ENCODE measurements around the gene HOXA7. TPM values are rescaled to one million over a fixed set of nuclear protein-coding genes. Genes with fewer than 3 reads are reported as not detected.

The HOXA7 gene
- polyA plus RNA-seq, 1 of the 3 experiments (the other 2 are of a cell fraction) = not detected

DNA sequence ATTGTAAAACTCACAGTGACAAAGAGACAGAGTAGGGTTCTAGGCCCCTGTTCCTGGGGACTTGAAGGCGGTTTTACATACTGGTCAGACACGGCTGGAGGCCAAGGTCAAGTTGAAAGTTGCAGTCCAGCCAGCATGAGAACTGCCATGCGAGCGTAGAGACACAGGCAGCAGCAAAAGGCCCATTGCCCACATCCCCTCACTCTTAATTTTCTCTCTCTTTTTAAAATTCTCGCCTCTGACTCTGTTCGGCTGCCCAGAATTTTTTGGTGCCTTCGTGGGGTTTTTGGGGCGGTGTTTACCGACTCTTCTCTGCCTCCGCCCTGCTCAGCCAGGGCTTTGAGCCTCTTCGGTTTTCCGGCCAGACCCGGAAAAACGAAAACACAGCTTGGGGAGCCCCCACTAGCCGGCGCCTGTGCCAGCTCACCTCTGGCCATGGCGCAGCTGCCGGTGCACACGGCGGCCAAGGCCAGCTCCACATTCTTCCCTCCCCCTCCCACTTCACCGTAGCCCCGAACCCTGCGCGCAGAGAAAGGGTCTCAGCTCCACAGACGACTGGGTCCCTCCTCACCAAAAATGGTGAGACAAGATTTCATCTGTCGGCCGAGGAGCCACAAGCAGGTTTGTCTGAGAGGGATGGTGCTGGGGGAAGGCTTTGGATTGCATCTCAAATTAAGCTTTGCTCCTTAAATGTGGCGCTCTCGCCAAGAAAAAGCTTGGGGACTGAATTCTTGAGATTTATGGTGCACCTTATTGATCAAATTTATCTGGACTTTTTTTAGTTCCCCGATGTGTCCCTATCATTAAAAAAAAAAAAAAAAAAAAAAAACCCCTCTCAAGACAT lies 45.8 kb upstream of the HOXA7 start:
- H3K9me3 ChIP-seq = no peaks in the 10 kb centered on the region
- ChIA-PET CTCF (interaction anchor here (0.6 to 7.3 kb wide), 17 partner anchors 8 to 894 kb away, joined by 3 to 44 read pairs (median 4); no protein-coding TSS in a partner anchor), POLR2A (no interaction called here)
- H3K4me3 ChIP-seq (ENCODE audit: low read depth in 2 of 2, low read length in 1 of 2) = no peak overlapping the region
- H3K9ac ChIP-seq = no peak overlapping the region
- H3K4me2 ChIP-seq = no peak overlapping the region
- H3K9me2 ChIP-seq = no peaks in the 10 kb centered on the region
- no peak overlapping the region for H3K27ac ChIP-seq (ENCODE audit: low read depth in 2 of 2, low read length in 1 of 2)
- H4K20me1 ChIP-seq (ENCODE audit: insufficient read depth) = peaks cover 6% of the 10 kb centered on the region; the same call in 1 of the 2 replicates
- no peaks in the 10 kb centered on the region for H3F3A ChIP-seq (replicated peaks; ENCODE audit: insufficient read depth)
- WGBS (ENCODE audit: low lambda C conversion rate) = 18% methylated on average over 29 of the region's 30 CpGs
- no peaks in the 10 kb centered on the region for H3K79me2 ChIP-seq (ENCODE audit: insufficient read depth)
- H2AFZ ChIP-seq (ENCODE audit: low read depth) = no peak overlapping the region
- no peaks in the 10 kb centered on the region for H3K36me3 ChIP-seq (replicated peaks in 1 of 2; ENCODE audit: control insufficient read depth in 1 of 2, insufficient read depth in 2 of 2, low read length in 1 of 2)
- DNase-seq = no peak
- no peak for TF ChIP-seq MXI1 (IDR thresholded peaks at IDR 0.05; ENCODE audit: low read depth, low read length)
- TF ChIP-seq FOSL2 (IDR thresholded peaks at IDR 0.05; ENCODE audit: borderline replicate concordance, low read depth) = no peak
- TF ChIP-seq RFX5 (IDR thresholded peaks at IDR 0.05; ENCODE audit: low read length) = no peak
- TF ChIP-seq TAF1 (IDR thresholded peaks at IDR 0.05; ENCODE audit: borderline replicate concordance, low read depth, low read length) = no peak
- TF ChIP-seq RAD21 (IDR thresholded peaks at IDR 0.05; ENCODE audit: low read length) = no peak
- no peak for TF ChIP-seq GATA2 (CRISPR knock-in tag; IDR thresholded peaks at IDR 0.05)
- TF ChIP-seq NFIC (IDR thresholded peaks at IDR 0.05; ENCODE audit: borderline replicate concordance) = no peak
- no peak for TF ChIP-seq GABPA (IDR thresholded peaks at IDR 0.05; ENCODE audit: low read depth)
- no peak for TF ChIP-seq MEF2A (IDR thresholded peaks at IDR 0.05; ENCODE audit: borderline replicate concordance, low read depth)
- peaks cover 93% of the 10 kb centered on the region for H3K27me3 ChIP-seq (ENCODE audit: insufficient read depth)
- H3K4me1 ChIP-seq (ENCODE audit: control insufficient read depth in 1 of 2, insufficient read depth in 2 of 2, low read depth in 1 of 2, low read length in 1 of 2) = peaks cover 0 to 7% of the 10 kb centered on the region in 2 experiments; a peak in 1 of 4 replicates

GRCh38 chr7:27201580-27202017 lies 45.1 kb upstream of the HOXA7 start:
- Histone ChIP-seq H3K4me3 (ENCODE audit: low read depth in 2 of 2, low read length in 1 of 2) (peak overlapping the region in 1 of 2 experiments; percentile 7; a peak in 1 of 4 replicates), H3K4me2 (peak overlapping the region; percentile 51), H3K79me2 (ENCODE audit: insufficient read depth) (no peaks in the 10 kb centered on the region)

More at GRCh38 chr7:27201580-27202017, 45.1 kb upstream of the HOXA7 start:
- Histone ChIP-seq H3K9ac (no peak overlapping the region), H2AFZ (ENCODE audit: low read depth) (no peak overlapping the region), H3K36me3 (replicated peaks in 1 of 2; ENCODE audit: control insufficient read depth in 1 of 2, insufficient read depth in 2 of 2, low read length in 1 of 2) (no peaks in the 10 kb centered on the region), H3F3A (replicated peaks; ENCODE audit: insufficient read depth) (peaks cover 3% of the 10 kb centered on the region), H3K9me2 (no peaks in the 10 kb centered on the region), H3K27ac (ENCODE audit: low read depth in 2 of 2, low read length in 1 of 2) (no peak overlapping the region), H3K9me3 (no peaks in the 10 kb centered on the region), H4K20me1 (ENCODE audit: insufficient read depth) (peaks cover 6% of the 10 kb centered on the region; the same call in 1 of the 2 replicates), H3K4me1 (ENCODE audit: control insufficient read depth in 1 of 2, insufficient read depth in 2 of 2, low read depth in 1 of 2, low read length in 1 of 2) (peaks cover 0 to 7% of the 10 kb centered on the region in 2 experiments; a peak in 1 of 4 replicates), H3K27me3 (ENCODE audit: insufficient read depth) (peaks cover 89% of the 10 kb centered on the region)
- TF ChIP-seq EP300 (IDR thresholded peaks at IDR 0.05; ENCODE audit: borderline replicate concordance in 1 of 2, low read depth in 1 of 2, low read length in 1 of 2) (no peak), RFX5 (IDR thresholded peaks at IDR 0.05; ENCODE audit: low read length) (no peak), ZBTB33 (IDR thresholded peaks at IDR 0.05; ENCODE audit: borderline replicate concordance, low read depth) (no peak), YY1 (IDR thresholded peaks at IDR 0.05; ENCODE audit: low read depth) (no peak), NRF1 (IDR thresholded peaks at IDR 0.05; ENCODE audit: low read depth, low read length) (no peak), SMC3 (IDR thresholded peaks at IDR 0.05; ENCODE audit: low read depth, low read length) (no peak), RXRA (IDR thresholded peaks at IDR 0.05; ENCODE audit: borderline replicate concordance, low read depth) (no peak), CHD2 (IDR thresholded peaks at IDR 0.05; ENCODE audit: low read length, partially characterized antibody) (no peak)
- TF ChIP-seq, protein P1, sequence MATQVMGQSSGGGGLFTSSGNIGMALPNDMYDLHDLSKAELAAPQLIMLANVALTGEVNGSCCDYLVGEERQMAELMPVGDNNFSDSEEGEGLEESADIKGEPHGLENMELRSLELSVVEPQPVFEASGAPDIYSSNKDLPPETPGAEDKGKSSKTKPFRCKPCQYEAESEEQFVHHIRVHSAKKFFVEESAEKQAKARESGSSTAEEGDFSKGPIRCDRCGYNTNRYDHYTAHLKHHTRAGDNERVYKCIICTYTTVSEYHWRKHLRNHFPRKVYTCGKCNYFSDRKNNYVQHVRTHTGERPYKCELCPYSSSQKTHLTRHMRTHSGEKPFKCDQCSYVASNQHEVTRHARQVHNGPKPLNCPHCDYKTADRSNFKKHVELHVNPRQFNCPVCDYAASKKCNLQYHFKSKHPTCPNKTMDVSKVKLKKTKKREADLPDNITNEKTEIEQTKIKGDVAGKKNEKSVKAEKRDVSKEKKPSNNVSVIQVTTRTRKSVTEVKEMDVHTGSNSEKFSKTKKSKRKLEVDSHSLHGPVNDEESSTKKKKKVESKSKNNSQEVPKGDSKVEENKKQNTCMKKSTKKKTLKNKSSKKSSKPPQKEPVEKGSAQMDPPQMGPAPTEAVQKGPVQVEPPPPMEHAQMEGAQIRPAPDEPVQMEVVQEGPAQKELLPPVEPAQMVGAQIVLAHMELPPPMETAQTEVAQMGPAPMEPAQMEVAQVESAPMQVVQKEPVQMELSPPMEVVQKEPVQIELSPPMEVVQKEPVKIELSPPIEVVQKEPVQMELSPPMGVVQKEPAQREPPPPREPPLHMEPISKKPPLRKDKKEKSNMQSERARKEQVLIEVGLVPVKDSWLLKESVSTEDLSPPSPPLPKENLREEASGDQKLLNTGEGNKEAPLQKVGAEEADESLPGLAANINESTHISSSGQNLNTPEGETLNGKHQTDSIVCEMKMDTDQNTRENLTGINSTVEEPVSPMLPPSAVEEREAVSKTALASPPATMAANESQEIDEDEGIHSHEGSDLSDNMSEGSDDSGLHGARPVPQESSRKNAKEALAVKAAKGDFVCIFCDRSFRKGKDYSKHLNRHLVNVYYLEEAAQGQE (IDR thresholded peaks at IDR 0.05; ENCODE audit: low read depth, low read length) = no peak
- ChIA-PET POLR2A (no interaction called here), CTCF (interaction anchor here (0.9 to 5.2 kb wide), 8 partner anchors 8 to 860 kb away, joined by 3 to 44 read pairs (median 4); no protein-coding TSS in a partner anchor)
- WGBS (ENCODE audit: low lambda C conversion rate) = 13% methylated on average over 4 of the region's 4 CpGs
- DNase-seq = no peak

Measured in SK-N-SH (cell line).